ENCODE results near the gene WIZ. TPM values are rescaled to one million over a fixed set of nuclear protein-coding genes. Genes with fewer than 3 reads are reported as not detected.

WIZ gene
- total and polyA plus RNA-seq, 10 of the 15 experiments (the other 5 are each of a cell fraction or from before 2014, with no cell fraction given): 0.10 to 26.7 (median 2.7) TPM

DNA sequence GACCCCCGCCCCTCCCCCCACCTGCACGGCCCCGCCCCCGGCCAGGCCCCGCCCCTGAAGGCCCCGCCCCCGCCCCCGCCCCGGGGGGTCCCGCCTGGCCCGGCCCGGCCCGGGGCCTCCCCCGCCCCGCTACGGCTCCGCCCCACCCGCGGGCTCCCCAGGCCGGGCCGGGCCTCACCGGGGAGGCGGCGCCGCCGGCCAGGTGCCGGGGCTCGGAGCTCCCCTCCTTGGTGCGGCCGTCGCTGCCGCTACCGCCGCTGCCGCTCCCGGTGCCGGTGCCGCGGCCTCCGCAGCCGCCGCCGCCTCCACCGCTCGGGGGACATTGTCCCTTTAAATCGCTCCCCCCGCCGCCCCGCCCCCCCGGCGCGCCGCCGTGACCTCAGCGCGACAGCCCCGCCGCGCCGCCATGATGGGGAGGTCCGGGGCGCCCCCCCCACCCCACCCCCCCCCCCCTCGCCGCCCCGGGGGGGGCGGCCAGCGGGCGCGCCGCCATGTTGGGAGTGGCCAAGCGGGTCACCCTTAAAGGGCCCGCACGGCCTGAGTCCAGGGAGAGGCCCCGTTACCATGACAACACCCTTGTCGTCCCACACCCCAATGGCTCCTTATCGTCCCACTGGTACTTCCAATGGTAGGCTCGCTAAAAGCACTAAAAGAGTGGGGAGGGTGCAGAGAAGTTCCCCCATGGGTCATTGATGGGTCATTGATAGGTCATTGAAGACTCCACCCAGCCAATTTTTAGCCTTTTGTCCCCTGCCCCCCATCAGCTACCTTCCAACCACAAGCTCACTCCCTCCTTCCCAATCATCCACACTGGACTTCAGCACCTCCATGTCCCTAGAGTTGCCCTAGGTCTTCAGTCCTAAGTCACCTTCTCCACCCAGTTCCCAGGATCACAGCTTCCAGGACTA, at the start of gene WIZ (continued):
- TF ChIP-seq, protein P1, sequence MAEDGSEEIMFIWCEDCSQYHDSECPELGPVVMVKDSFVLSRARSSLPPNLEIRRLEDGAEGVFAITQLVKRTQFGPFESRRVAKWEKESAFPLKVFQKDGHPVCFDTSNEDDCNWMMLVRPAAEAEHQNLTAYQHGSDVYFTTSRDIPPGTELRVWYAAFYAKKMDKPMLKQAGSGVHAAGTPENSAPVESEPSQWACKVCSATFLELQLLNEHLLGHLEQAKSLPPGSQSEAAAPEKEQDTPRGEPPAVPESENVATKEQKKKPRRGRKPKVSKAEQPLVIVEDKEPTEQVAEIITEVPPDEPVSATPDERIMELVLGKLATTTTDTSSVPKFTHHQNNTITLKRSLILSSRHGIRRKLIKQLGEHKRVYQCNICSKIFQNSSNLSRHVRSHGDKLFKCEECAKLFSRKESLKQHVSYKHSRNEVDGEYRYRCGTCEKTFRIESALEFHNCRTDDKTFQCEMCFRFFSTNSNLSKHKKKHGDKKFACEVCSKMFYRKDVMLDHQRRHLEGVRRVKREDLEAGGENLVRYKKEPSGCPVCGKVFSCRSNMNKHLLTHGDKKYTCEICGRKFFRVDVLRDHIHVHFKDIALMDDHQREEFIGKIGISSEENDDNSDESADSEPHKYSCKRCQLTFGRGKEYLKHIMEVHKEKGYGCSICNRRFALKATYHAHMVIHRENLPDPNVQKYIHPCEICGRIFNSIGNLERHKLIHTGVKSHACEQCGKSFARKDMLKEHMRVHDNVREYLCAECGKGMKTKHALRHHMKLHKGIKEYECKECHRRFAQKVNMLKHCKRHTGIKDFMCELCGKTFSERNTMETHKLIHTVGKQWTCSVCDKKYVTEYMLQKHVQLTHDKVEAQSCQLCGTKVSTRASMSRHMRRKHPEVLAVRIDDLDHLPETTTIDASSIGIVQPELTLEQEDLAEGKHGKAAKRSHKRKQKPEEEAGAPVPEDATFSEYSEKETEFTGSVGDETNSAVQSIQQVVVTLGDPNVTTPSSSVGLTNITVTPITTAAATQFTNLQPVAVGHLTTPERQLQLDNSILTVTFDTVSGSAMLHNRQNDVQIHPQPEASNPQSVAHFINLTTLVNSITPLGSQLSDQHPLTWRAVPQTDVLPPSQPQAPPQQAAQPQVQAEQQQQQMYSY (CRISPR knock-in tag; IDR thresholded peaks at IDR 0.05): no peak
- TF ChIP-seq TAF1 (IDR thresholded peaks at IDR 0.05; ENCODE audit: borderline replicate concordance, low read depth, low read length): no peak
- TF ChIP-seq RAD21 (IDR thresholded peaks at IDR 0.05; ENCODE audit: insufficient read depth, low read depth, low read length): no peak

DNA sequence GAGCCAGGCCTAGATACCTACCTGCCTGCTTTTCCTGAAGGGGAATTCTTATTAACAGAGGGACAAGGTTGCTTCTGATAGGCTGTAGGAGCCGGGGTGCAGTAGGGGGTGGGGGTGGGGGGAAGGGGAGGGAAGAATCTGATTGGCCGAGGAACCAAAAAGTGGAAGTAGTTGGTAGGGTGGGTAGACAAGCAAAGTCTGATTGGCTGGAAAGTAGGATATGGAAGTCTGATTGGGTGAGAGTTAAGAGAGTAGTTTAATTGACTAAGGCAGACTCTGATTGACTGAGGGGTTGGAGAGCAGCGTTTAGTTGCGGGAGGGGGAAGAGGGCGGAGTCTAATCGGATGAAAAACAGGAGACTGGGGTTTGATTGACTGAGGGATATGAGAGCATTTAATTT, 49.2 kb upstream of the WIZ start:
- RAD21 ChIA-PET (ENCODE audit: unreplicated experiment): no interaction called here
- Histone ChIP-seq H2AFZ (ENCODE audit: control insufficient read depth, low read depth, low read length) (no peak overlapping the region), H3K4me2 (ENCODE audit: control insufficient read depth, insufficient read depth) (no peak overlapping the region), H3K27me3 (replicated peaks in 1 of 2; ENCODE audit: control insufficient read depth in 2 of 2, insufficient read depth in 2 of 2, low read length in 1 of 2) (no peaks in the 10 kb centered on the region), H3K36me3 (ENCODE audit: control insufficient read depth in 2 of 2, insufficient read depth in 2 of 2, low read length in 1 of 2) (no peaks in the 10 kb centered on the region), H3K27ac (ENCODE audit: control insufficient read depth, insufficient read depth) (no peak overlapping the region), H3K4me3 (no peak overlapping the region), H3K9me3 (replicated peaks; ENCODE audit: control insufficient read depth, insufficient read depth, low read length) (no peaks in the 10 kb centered on the region), H3K4me1 (ENCODE audit: control insufficient read depth, insufficient read depth, low read length) (no peaks in the 10 kb centered on the region), H3K9ac (ENCODE audit: control insufficient read depth, insufficient read depth, low read length) (no peak overlapping the region), H4K20me1 (ENCODE audit: control insufficient read depth, insufficient read depth) (no peaks in the 10 kb centered on the region), H3K79me2 (ENCODE audit: control insufficient read depth, insufficient read depth, low read length) (no peaks in the 10 kb centered on the region)
- ATAC-seq: no peak
- no peak for DNase-seq (ENCODE audit: low read depth, low spot score)
- CTCF ChIA-PET: no interaction called here
- intact Hi-C loops (cut with micrococcal nuclease; ENCODE audit: unreplicated experiment): no loop called here
- SMC1A ChIA-PET (ENCODE audit: uncharacterized antibody, unreplicated experiment): no interaction called here
- FAIRE-seq: no peak
- in situ Hi-C loops (cut with MboI): no loop called here
- BruUV-seq (replicated peaks): no TSS peak
- POLR2A ChIA-PET: no interaction called here
- WGBS (ENCODE audit: insufficient coverage, insufficient replicate concordance, low lambda C conversion rate, missing lambda C conversion rate): 73% methylated on average over 4 of the region's 6 CpGs
- TF ChIP-seq CHD4 (IDR thresholded peaks at IDR 0.05): no peak
- no peak for TF ChIP-seq NFYA (IDR thresholded peaks at IDR 0.05; ENCODE audit: borderline replicate concordance, low read depth, low read length)
- TF ChIP-seq EP300 (IDR thresholded peaks at IDR 0.05; ENCODE audit: borderline replicate concordance in 1 of 2, control insufficient read depth in 1 of 2, low read depth in 2 of 2, low read length in 2 of 2): no peak
- no peak for TF ChIP-seq SMC3 (IDR thresholded peaks at IDR 0.05; ENCODE audit: borderline replicate concordance, low read length)
- no peak for TF ChIP-seq TCF12 (IDR thresholded peaks at IDR 0.05; ENCODE audit: low read depth, low read length)
- no peak for TF ChIP-seq MEF2B (IDR thresholded peaks at IDR 0.05; ENCODE audit: partially characterized antibody, poor library complexity, severe bottlenecking)
- TF ChIP-seq MYB (IDR thresholded peaks at IDR 0.05; ENCODE audit: borderline replicate concordance, low read depth, low read length): no peak
- TF ChIP-seq, protein P2, sequence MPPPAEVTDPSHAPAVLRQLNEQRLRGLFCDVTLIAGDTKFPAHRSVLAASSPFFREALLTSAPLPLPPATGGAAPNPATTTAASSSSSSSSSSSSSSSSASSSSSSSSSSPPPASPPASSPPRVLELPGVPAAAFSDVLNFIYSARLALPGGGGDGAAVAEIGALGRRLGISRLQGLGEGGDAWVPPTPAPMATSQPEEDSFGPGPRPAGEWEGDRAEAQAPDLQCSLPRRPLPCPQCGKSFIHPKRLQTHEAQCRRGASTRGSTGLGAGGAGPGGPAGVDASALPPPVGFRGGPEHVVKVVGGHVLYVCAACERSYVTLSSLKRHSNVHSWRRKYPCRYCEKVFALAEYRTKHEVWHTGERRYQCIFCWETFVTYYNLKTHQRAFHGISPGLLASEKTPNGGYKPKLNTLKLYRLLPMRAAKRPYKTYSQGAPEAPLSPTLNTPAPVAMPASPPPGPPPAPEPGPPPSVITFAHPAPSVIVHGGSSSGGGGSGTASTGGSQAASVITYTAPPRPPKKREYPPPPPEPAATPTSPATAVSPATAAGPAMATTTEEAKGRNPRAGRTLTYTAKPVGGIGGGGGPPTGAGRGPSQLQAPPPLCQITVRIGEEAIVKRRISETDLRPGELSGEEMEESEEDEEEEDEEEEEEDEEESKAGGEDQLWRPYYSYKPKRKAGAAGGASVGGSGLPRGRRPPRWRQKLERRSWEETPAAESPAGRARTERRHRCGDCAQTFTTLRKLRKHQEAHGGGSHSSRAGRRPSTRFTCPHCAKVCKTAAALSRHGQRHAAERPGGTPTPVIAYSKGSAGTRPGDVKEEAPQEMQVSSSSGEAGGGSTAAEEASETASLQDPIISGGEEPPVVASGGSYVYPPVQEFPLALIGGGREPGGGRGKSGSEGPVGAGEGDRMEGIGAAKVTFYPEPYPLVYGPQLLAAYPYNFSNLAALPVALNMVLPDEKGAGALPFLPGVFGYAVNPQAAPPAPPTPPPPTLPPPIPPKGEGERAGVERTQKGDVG (CRISPR knock-in tag; IDR thresholded peaks at IDR 0.05): no peak
- TF ChIP-seq CBX5 (IDR thresholded peaks at IDR 0.05; ENCODE audit: low read depth): no peak
- TF ChIP-seq CHD2 (IDR thresholded peaks at IDR 0.05; ENCODE audit: borderline replicate concordance, low read depth, low read length): no peak
- no peak for TF ChIP-seq PAX5 (IDR thresholded peaks at IDR 0.05; ENCODE audit: borderline replicate concordance, low read depth, low read length)
- TF ChIP-seq RB1 (IDR thresholded peaks at IDR 0.05; ENCODE audit: borderline replicate concordance): no peak
- TF ChIP-seq ZNF217 (IDR thresholded peaks at IDR 0.05): no peak
